HL-60 (cell line): ENCODE results near the gene MARK1.

Source experiments
- DNase-seq, 2 experiments: peaks; one replicate each; pipeline ENCODE4 v3.0.0-alpha.2; 2010 to 2020; ENCODE audit warnings: low read depth in 1 of 2, low spot score in 1 of 2
- H3K27ac ChIP-seq: fragments of 250-450 bp; sonication (Bioruptor Pico); replicated peaks from 2 replicates; pipeline ENCODE4 v1.5.1; 2020; ENCODE audit warnings: mild to moderate bottlenecking, moderate library complexity
- H3K27me3 ChIP-seq: fragments of 250-450 bp; sonication (Bioruptor Pico); 2 replicates; pipeline ENCODE4 v1.5.1; 2021; ENCODE audit warnings: mild to moderate bottlenecking, moderate library complexity; ENCODE audit not compliant: insufficient read depth, poor library complexity, severe bottlenecking
- H3K4me3 ChIP-seq: replicated peaks from 2 replicates; pipeline ENCODE4 v1.5.1; 2011; ENCODE audit warnings: mild to moderate bottlenecking, control low read depth, low read length; ENCODE audit not compliant: insufficient read depth
- GABPA ChIP-seq: IDR thresholded peaks from 2 replicates; pipeline ENCODE4 v1.6.1; 2012; ENCODE audit warnings: low read depth
- POLR2AphosphoS5 ChIP-seq: IDR thresholded peaks from 2 replicates; pipeline ENCODE4 v1.6.1; 2012; ENCODE audit warnings: low read depth
- SPI1 ChIP-seq: IDR thresholded peaks from 2 replicates; pipeline ENCODE4 v1.6.1; 2012; ENCODE audit warnings: low read depth, mild to moderate bottlenecking, borderline replicate concordance
- TF ChIP-seq, protein P1 (sequence below): IDR thresholded peaks from 2 replicates; pipeline ENCODE4 v1.6.1; 2012; ENCODE audit warnings: low read depth; ENCODE audit not compliant: insufficient replicate concordance
- TF ChIP-seq, protein P2 (sequence below): IDR thresholded peaks from one replicate; pipeline ENCODE4 v1.5.1; 2011; ENCODE audit warnings: low read length, control low read depth, inconsistent platforms; ENCODE audit not compliant: insufficient read depth

Gene MARK1

DNA sequence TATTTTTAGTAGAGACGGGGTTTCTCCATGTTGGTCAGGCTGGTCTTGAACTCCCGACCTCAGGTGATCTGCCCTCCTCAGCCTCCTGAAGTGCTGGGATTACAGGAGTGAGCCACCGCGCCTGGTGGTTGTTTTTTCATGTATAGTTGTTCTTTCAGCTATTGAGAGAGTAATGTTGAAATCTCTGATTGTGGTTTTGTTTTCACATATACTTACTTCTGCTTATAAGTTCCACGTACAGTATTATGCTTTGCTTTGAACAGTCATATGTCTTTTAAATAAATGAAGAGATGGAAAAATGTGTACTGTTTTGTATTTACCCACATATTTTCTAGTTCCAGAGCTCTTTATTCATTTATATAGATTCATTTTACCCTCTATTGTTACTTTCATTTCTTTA, 44.5 kb downstream of the MARK1 start:
- H3K4me3 ChIP-seq = no peak overlapping the region
- H3K27me3 ChIP-seq = peaks cover 3% of the 10 kb centered on the region
- TF ChIP-seq, protein P1, sequence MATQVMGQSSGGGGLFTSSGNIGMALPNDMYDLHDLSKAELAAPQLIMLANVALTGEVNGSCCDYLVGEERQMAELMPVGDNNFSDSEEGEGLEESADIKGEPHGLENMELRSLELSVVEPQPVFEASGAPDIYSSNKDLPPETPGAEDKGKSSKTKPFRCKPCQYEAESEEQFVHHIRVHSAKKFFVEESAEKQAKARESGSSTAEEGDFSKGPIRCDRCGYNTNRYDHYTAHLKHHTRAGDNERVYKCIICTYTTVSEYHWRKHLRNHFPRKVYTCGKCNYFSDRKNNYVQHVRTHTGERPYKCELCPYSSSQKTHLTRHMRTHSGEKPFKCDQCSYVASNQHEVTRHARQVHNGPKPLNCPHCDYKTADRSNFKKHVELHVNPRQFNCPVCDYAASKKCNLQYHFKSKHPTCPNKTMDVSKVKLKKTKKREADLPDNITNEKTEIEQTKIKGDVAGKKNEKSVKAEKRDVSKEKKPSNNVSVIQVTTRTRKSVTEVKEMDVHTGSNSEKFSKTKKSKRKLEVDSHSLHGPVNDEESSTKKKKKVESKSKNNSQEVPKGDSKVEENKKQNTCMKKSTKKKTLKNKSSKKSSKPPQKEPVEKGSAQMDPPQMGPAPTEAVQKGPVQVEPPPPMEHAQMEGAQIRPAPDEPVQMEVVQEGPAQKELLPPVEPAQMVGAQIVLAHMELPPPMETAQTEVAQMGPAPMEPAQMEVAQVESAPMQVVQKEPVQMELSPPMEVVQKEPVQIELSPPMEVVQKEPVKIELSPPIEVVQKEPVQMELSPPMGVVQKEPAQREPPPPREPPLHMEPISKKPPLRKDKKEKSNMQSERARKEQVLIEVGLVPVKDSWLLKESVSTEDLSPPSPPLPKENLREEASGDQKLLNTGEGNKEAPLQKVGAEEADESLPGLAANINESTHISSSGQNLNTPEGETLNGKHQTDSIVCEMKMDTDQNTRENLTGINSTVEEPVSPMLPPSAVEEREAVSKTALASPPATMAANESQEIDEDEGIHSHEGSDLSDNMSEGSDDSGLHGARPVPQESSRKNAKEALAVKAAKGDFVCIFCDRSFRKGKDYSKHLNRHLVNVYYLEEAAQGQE = no peak
- no peak for TF ChIP-seq POLR2AphosphoS5
- no peak for TF ChIP-seq SPI1
- TF ChIP-seq, protein P2, sequence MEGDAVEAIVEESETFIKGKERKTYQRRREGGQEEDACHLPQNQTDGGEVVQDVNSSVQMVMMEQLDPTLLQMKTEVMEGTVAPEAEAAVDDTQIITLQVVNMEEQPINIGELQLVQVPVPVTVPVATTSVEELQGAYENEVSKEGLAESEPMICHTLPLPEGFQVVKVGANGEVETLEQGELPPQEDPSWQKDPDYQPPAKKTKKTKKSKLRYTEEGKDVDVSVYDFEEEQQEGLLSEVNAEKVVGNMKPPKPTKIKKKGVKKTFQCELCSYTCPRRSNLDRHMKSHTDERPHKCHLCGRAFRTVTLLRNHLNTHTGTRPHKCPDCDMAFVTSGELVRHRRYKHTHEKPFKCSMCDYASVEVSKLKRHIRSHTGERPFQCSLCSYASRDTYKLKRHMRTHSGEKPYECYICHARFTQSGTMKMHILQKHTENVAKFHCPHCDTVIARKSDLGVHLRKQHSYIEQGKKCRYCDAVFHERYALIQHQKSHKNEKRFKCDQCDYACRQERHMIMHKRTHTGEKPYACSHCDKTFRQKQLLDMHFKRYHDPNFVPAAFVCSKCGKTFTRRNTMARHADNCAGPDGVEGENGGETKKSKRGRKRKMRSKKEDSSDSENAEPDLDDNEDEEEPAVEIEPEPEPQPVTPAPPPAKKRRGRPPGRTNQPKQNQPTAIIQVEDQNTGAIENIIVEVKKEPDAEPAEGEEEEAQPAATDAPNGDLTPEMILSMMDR = no peak
- no peak for TF ChIP-seq GABPA
- H3K27ac ChIP-seq = no peak overlapping the region
- DNase-seq = peak in 1 of 2 experiments; percentile 38

DNA sequence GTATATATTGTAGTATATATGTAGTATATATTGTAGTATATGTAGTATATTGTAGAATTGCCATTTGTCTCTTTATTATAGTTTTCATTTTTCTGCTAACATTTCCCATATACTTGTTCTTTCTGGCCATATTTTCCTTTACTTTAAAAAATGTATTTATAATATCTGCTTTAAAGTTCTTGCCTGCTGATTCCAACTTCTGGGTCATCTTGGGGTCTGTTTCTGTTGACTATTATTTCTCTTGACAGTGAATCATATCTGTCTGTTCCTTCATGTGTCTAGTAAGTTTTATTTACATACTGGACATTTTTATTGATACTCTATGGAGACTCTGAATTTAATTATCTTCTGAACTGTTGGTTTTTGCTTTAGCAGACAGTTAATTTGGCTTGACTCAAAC, 45.9 kb downstream of the MARK1 start:
- Histone ChIP-seq H3K27ac (no peak overlapping the region), H3K27me3 (no peaks in the 10 kb centered on the region), H3K4me3 (no peak overlapping the region)
- TF ChIP-seq, protein P2 = no peak
- no peak for TF ChIP-seq POLR2AphosphoS5
- TF ChIP-seq, protein P1 = no peak
- DNase-seq = no peak

DNA sequence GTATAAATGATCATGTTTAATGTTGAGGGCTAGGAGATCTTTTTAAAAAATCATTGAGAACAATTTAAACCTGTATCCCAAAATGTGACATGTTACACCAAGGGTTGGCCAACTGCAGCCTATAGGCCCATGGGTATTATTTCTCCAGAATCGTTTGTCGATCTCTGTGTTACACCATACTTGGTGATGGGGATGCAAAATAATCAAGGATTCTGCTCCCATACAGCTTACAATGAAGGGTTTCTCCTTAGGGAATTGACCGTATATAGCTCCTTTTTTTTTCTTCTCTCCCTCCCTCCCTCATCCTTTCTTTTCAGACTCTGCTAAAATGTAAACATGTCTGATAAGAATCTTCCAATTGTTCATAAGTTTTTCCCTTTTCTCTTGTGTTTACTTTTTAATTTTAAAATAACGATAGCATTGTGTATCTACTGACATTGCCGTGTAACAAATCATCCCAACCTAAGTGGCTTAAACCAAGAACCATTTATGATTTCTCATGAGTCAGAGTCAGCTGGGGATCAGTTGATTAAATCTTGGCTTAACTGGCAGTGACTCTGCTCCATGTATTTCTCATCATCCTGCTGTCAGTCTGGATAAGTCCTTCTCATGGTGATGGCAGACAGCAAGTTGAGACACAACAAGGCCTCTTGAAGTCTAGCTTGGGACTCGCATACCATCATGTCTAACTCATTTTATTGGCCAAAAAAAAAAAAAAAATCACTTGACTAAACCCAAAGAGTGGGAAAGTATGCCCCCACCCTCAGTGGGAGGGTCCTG, 48.0 kb downstream of the MARK1 start:
- TF ChIP-seq POLR2AphosphoS5 (no peak), GABPA (no peak), SPI1 (no peak)
- TF ChIP-seq, protein P1 = no peak
- TF ChIP-seq, protein P2 = no peak
- no peak for DNase-seq
- Histone ChIP-seq H3K27me3 (no peaks in the 10 kb centered on the region), H3K27ac (no peak overlapping the region), H3K4me3 (no peak overlapping the region)
